HepG2 (cell line): ENCODE measurements around the gene SLC2A8. TPM values are rescaled to one million over a fixed set of nuclear protein-coding genes. Genes with fewer than 3 reads are reported as not detected.

ENCODE experiments used
- CBX2 ChIP-seq, 2 experiments: fragments of 200-600 bp in 1 of 2; sonication (generic); formaldehyde crosslinking in 1 of 2; IDR thresholded peaks; 2 replicates each; pipeline versions ENCODE4 v1.7.0 to v1.8.1; 2018 to 2022; ENCODE audit warnings: low read depth in 2 of 2, low read length in 1 of 2, mild to moderate bottlenecking in 1 of 2, missing genetic modification reagents in 1 of 2
- CCAR2 ChIP-seq: fragments of 200-400 bp; formaldehyde crosslinking; optimal IDR thresholded peaks from 2 replicates; pipeline ENCODE3; 2018; ENCODE audit warnings: low read depth, mild to moderate bottlenecking, low read length, moderate library complexity
- CEBPB ChIP-seq: IDR thresholded peaks from 2 replicates; pipeline ENCODE4 v1.6.1; 2011; ENCODE audit warnings: low read depth, low read length, improper control_type of control experiment, borderline replicate concordance
- CHCHD3 ChIP-seq: sonication (generic); formaldehyde crosslinking; IDR thresholded peaks from 2 replicates; pipeline ENCODE4 v1.8.0; 2022; ENCODE audit warnings: mild to moderate bottlenecking, missing genetic modification reagents, moderate library complexity
- EHMT2 ChIP-seq: fragments of 200-600 bp; sonication (generic); IDR thresholded peaks from 2 replicates; pipeline ENCODE4 v1.7.0; 2017; ENCODE audit warnings: antibody characterized with exemption, low read depth, low read length, borderline replicate concordance
- EP300 ChIP-seq, 3 experiments: sonication (generic) in 1 of 3; formaldehyde crosslinking in 1 of 3; IDR thresholded peaks; 2 replicates each; pipeline versions ENCODE4 v1.5.1 to v1.6.1; 2011 to 2020; ENCODE audit warnings: low read depth in 2 of 3, low read length in 2 of 3, borderline replicate concordance in 1 of 3, improper control_type of control experiment in 1 of 3, mild to moderate bottlenecking in 1 of 3, missing genetic modification reagents in 1 of 3, moderate library complexity in 1 of 3
- FOXA3 ChIP-seq: IDR thresholded peaks from 2 replicates; pipeline ENCODE4 v1.6.1; 2016; ENCODE audit warnings: missing genetic modification reagents, missing compliant biosample characterization
- FOXM1 ChIP-seq: sonication (generic); formaldehyde crosslinking; IDR thresholded peaks from 2 replicates; pipeline ENCODE4 v1.5.0; 2020; ENCODE audit warnings: missing genetic modification reagents
- HOXA3 ChIP-seq: sonication (generic); formaldehyde crosslinking; IDR thresholded peaks from 2 replicates; pipeline ENCODE4 v1.5.0; 2020; ENCODE audit warnings: missing genetic modification reagents
- LCORL ChIP-seq, 2 experiments: fragments of 450-650 bp in 1 of 2; sonication (generic) in 1 of 2; formaldehyde crosslinking in 1 of 2; IDR thresholded peaks; 2 replicates each; pipeline versions ENCODE4 v1.5.0 to v1.6.1; 2017 to 2020; ENCODE audit warnings: antibody characterized with exemption in 1 of 2, missing genetic modification reagents in 1 of 2
- MLLT10 ChIP-seq: sonication (generic); formaldehyde crosslinking; IDR thresholded peaks from 2 replicates; pipeline ENCODE4 v1.4.0; 2020; ENCODE audit warnings: missing genetic modification reagents
- MTA3 ChIP-seq: sonication (generic); formaldehyde crosslinking; IDR thresholded peaks from 2 replicates; pipeline ENCODE4 v1.4.0; 2020; ENCODE audit warnings: missing genetic modification reagents
- NPAS2 ChIP-seq: sonication (generic); formaldehyde crosslinking; IDR thresholded peaks from 2 replicates; pipeline ENCODE4 v1.8.0; 2022; ENCODE audit warnings: mild to moderate bottlenecking, missing genetic modification reagents, borderline replicate concordance
- TMF1 ChIP-seq: sonication (generic); formaldehyde crosslinking; IDR thresholded peaks from 2 replicates; pipeline ENCODE4 v1.8.1; 2022; ENCODE audit warnings: low read depth, missing genetic modification reagents
- YY1 ChIP-seq: IDR thresholded peaks from 2 replicates; pipeline ENCODE4 v1.6.1; 2011; ENCODE audit warnings: low read length, low read depth, moderate library complexity, mild to moderate bottlenecking; ENCODE audit not compliant: insufficient read depth, insufficient replicate concordance
- ZBTB25 ChIP-seq: IDR thresholded peaks from 2 replicates; pipeline ENCODE4 v1.6.1; 2018; ENCODE audit warnings: missing genetic modification reagents
- ZNF329 ChIP-seq: sonication (generic); formaldehyde crosslinking; IDR thresholded peaks from 2 replicates; pipeline ENCODE4 v1.9.0; 2021; ENCODE audit warnings: low read depth, mild to moderate bottlenecking, missing genetic modification reagents
- ZNF362 ChIP-seq: sonication (generic); formaldehyde crosslinking; IDR thresholded peaks from 2 replicates; pipeline ENCODE4 v1.4.0; 2020; ENCODE audit warnings: missing genetic modification reagents, mild to moderate bottlenecking, borderline replicate concordance
- ZNF530 ChIP-seq: sonication (generic); formaldehyde crosslinking; IDR thresholded peaks from 2 replicates; pipeline ENCODE4 v1.5.0; 2020; ENCODE audit warnings: low read depth, mild to moderate bottlenecking, missing genetic modification reagents
- ZNF543 ChIP-seq: sonication (generic); formaldehyde crosslinking; IDR thresholded peaks from 2 replicates; pipeline ENCODE4 v1.4.0; 2020; ENCODE audit warnings: mild to moderate bottlenecking, missing genetic modification reagents
- ZNF660 ChIP-seq: sonication (generic); formaldehyde crosslinking; IDR thresholded peaks from 2 replicates; pipeline ENCODE4 v1.5.1; 2020; ENCODE audit warnings: mild to moderate bottlenecking, low read depth, missing genetic modification reagents, borderline replicate concordance
- ZNF737 ChIP-seq: sonication (generic); formaldehyde crosslinking; IDR thresholded peaks from 2 replicates; pipeline ENCODE4 v1.5.0; 2020; ENCODE audit warnings: missing genetic modification reagents, mild to moderate bottlenecking, borderline replicate concordance
- polyA plus RNA-seq, 8 experiments: library from polyadenylated mRNA; depleted of rRNA in 3 of 8; stranded (reverse) in 7 of 8; unstranded in 1 of 8; fragments of >200 nt; fragmentation: Illumina TruSeq in 4 of 8; extraction: Trizol in 4 of 8; gene quantifications; 2 replicates each; pipeline versions ENCODE4 v1.2.1 to v1.2.3, GENCODE V29; 2011 to 2016; ENCODE audit warnings: low read depth in 4 of 8, missing spikeins in 1 of 8, mixed read lengths in 1 of 8; ENCODE audit not compliant: insufficient read depth in 1 of 8
- total RNA-seq, 5 experiments: library from RNA; depleted of rRNA; stranded (reverse); fragments of >200 nt; fragmentation: Illumina TruSeq; extraction: Trizol; gene quantifications; 2 replicates each; pipeline ENCODE4 v1.2.3, GENCODE V29; 2016; ENCODE audit warnings: low read depth in 1 of 5
- TF ChIP-seq, protein P1 (sequence below): fragments of 450-650 bp; IDR thresholded peaks from 2 replicates; pipeline ENCODE4 v1.6.1; 2017; ENCODE audit warnings: mild to moderate bottlenecking

SLC2A8 gene
- total and polyA plus RNA-seq, 2 of the 13 experiments (the other 11 are each of a cell fraction or from before 2014, with no cell fraction given), result 22.6 to 48.6 TPM

DNA sequence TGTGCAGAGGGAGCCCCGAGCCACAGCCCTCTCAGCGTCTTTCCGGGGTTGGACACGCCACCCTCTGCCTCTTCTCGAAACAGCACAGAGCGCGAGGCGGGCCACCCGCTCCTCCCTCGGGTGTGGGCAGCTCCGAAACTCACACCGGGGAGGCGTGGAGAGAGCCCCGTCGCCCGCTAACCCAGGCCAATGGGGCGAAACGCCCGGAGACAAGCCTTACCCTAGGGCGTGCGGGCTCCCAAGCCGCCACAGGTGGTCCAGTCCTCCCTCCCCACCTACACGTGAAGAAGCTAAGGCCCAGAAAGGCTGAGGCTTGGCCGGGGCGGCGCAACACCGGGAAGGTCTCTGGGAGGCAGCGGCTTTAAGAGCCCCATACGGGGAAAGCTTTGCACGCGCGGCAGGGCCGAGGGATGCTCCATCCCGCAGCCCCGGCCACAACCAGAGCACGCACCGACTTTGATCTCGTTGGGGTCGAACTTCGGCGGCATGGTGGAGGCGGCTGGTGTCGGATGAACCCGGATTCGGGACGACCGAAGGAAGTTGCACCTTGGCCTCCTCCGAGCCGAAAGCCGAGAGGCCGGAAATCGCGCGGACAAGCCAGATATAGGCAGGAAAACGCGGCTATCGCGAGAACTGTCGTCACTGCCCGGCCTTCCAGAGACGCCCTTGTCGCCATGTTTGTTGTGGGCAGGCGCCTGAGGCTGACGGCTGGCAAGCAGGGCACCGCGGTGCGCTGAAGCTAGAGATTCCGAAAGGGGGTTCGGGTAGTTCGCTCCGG lies 54.0 kb downstream of the SLC2A8 start, which contains the start of the genes LRSAM1 and RPL12 (continued):
- TF ChIP-seq EHMT2, result no peak
- TF ChIP-seq CHCHD3 (CRISPR knock-in tag), result 0 out of 2 replicates have a peak, but pooled peaks have one; percentile 21
- peak; percentile 99 for TF ChIP-seq YY1
- no peak for TF ChIP-seq NPAS2
- TF ChIP-seq CCAR2, result no peak
- peak; percentile 99 for TF ChIP-seq HOXA3
- no peak for TF ChIP-seq MLLT10 (CRISPR knock-in tag)
- peak; percentile 61; the same call in 1 of the 2 replicates for TF ChIP-seq ZNF362
- peak; percentile 82 for TF ChIP-seq ZNF543 (CRISPR knock-in tag)
- TF ChIP-seq MTA3 (CRISPR knock-in tag), result no peak
- TF ChIP-seq EP300 (IDR thresholded peaks at IDR 0.05; ENCODE audit: low read depth in 2 of 2, low read length in 2 of 2), result 0 out of 4 replicates have a peak, but pooled peaks have one; percentile 20 to 25
- peak; percentile 14; the same call in 1 of the 2 replicates for TF ChIP-seq EP300 (CRISPR knock-in tag; IDR thresholded peaks at IDR 0.05; ENCODE audit: borderline replicate concordance)
- no peak for TF ChIP-seq TMF1 (CRISPR knock-in tag)
- TF ChIP-seq, protein P1, sequence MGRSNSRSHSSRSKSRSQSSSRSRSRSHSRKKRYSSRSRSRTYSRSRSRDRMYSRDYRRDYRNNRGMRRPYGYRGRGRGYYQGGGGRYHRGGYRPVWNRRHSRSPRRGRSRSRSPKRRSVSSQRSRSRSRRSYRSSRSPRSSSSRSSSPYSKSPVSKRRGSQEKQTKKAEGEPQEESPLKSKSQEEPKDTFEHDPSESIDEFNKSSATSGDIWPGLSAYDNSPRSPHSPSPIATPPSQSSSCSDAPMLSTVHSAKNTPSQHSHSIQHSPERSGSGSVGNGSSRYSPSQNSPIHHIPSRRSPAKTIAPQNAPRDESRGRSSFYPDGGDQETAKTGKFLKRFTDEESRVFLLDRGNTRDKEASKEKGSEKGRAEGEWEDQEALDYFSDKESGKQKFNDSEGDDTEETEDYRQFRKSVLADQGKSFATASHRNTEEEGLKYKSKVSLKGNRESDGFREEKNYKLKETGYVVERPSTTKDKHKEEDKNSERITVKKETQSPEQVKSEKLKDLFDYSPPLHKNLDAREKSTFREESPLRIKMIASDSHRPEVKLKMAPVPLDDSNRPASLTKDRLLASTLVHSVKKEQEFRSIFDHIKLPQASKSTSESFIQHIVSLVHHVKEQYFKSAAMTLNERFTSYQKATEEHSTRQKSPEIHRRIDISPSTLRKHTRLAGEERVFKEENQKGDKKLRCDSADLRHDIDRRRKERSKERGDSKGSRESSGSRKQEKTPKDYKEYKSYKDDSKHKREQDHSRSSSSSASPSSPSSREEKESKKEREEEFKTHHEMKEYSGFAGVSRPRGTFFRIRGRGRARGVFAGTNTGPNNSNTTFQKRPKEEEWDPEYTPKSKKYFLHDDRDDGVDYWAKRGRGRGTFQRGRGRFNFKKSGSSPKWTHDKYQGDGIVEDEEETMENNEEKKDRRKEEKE, result no peak
- no peak for TF ChIP-seq ZNF737
- TF ChIP-seq CBX2 (IDR thresholded peaks at IDR 0.05; ENCODE audit: low read depth, low read length), result no peak
- no peak for TF ChIP-seq CBX2 (CRISPR knock-in tag; IDR thresholded peaks at IDR 0.05; ENCODE audit: low read depth)
- no peak; the same call in 1 of the 2 replicates for TF ChIP-seq ZNF329 (CRISPR knock-in tag)
- no peak for TF ChIP-seq LCORL (IDR thresholded peaks at IDR 0.05)
- TF ChIP-seq LCORL (CRISPR knock-in tag; IDR thresholded peaks at IDR 0.05), result peak; percentile 80
- peak; percentile 68; the same call in 1 of the 2 replicates for TF ChIP-seq ZBTB25 (CRISPR knock-in tag)
- TF ChIP-seq ZNF660 (CRISPR knock-in tag), result no peak
- no peak for TF ChIP-seq ZNF530 (CRISPR knock-in tag)
- TF ChIP-seq CEBPB, result no peak
- peak; percentile 59 for TF ChIP-seq FOXA3 (CRISPR knock-in tag)
- no peak for TF ChIP-seq FOXM1 (CRISPR knock-in tag)
